Prostate gland (tissue), 2 donors: ENCODE data around the gene HDAC2.

Experiments used
- CTCF ChIP-seq, 4 experiments: fragments of 200-600 bp in 2 of 4; fragments of 450-650 bp in 2 of 4; sonication (generic) in 2 of 4; IDR thresholded peaks; 1 replicate in 3 of 4; 2 replicates in 1 of 4; pipeline ENCODE4 v1.5.1; 2016 to 2019; ENCODE audit warnings: antibody characterized with exemption in 4 of 4, mild to moderate bottlenecking in 2 of 4, moderate library complexity in 2 of 4
- POLR2AphosphoS5 ChIP-seq: sonication (generic); formaldehyde crosslinking; IDR thresholded peaks from one replicate; pipeline ENCODE4 v1.6.1; 2017; ENCODE audit warnings: antibody characterized with exemption

GRCh38 chr6:113979937-113980336 is 9.0 kb upstream of the HDAC2 start:
- TF ChIP-seq CTCF (IDR thresholded peaks at IDR 0.05) (no peak), POLR2AphosphoS5 (no peak)
